Measurements from ENCODE around the gene CELF1. TPM values are rescaled to one million over a fixed set of nuclear protein-coding genes. Genes with fewer than 3 reads are reported as not detected.

Gene CELF1
- polyA plus RNA-seq (209 and 217 TPM in 2 replicates), polyA minus RNA-seq (281 and 303 TPM in 2 replicates)

- Histone ChIP-seq H3K27me3 (ENCODE audit: insufficient read depth, low read depth, low read length) (no peaks in the 10 kb centered on the region), H3F3A (ENCODE audit: insufficient read depth, low read length, poor library complexity, severe bottlenecking) (no peaks in the 10 kb centered on the region), H4K20me1 (ENCODE audit: insufficient read depth) (no peaks in the 10 kb centered on the region), H3K27ac (ENCODE audit: low read length) (peak within 1 kb of the TSS; percentile 91), H3K9me2 (ENCODE audit: insufficient read depth, low read length) (no peaks in the 10 kb centered on the region), H3K4me3 (ENCODE audit: low read length) (peak within 1 kb of the TSS; percentile 94), H3K9ac (ENCODE audit: low read length) (peak within 1 kb of the TSS; percentile 94), H3K9me3 (ENCODE audit: low read length) (no peaks in the 10 kb centered on the region), H2AFZ (ENCODE audit: low read depth, low read length) (peak within 1 kb of the TSS; percentile 92), H3K4me2 (ENCODE audit: low read length) (peak within 1 kb of the TSS; percentile 81), H3K79me2 (replicated peaks; ENCODE audit: insufficient read depth, low read length) (peaks cover 48% of the 10 kb centered on the region), H3K36me3 (ENCODE audit: insufficient read depth, low read length) (no peaks in the 10 kb centered on the region)
- TF ChIP-seq SMC3 (conservative IDR thresholded peaks at IDR 0.05; ENCODE audit: poor library complexity) (peak; percentile 73), RAD21 (conservative IDR thresholded peaks at IDR 0.05) (peak; percentile 74), EZH2 (IDR thresholded peaks at IDR 0.05; ENCODE audit: borderline replicate concordance, insufficient read depth, low read length, poor library complexity, severe bottlenecking) (no peak), TAF1 (IDR thresholded peaks at IDR 0.05; ENCODE audit: low read depth) (peak; percentile 75), MXI1 (conservative IDR thresholded peaks at IDR 0.05; ENCODE audit: poor library complexity, severe bottlenecking) (peak; percentile 80), EP300 (conservative IDR thresholded peaks at IDR 0.05; ENCODE audit: poor library complexity, severe bottlenecking) (peak; percentile 72), POLR2AphosphoS5 (IDR thresholded peaks at IDR 0.05) (peak; percentile 93), CTCF (IDR thresholded peaks at IDR 0.05; ENCODE audit: poor library complexity, severe bottlenecking) (peak; percentile 99)
- TF ChIP-seq, protein P1, sequence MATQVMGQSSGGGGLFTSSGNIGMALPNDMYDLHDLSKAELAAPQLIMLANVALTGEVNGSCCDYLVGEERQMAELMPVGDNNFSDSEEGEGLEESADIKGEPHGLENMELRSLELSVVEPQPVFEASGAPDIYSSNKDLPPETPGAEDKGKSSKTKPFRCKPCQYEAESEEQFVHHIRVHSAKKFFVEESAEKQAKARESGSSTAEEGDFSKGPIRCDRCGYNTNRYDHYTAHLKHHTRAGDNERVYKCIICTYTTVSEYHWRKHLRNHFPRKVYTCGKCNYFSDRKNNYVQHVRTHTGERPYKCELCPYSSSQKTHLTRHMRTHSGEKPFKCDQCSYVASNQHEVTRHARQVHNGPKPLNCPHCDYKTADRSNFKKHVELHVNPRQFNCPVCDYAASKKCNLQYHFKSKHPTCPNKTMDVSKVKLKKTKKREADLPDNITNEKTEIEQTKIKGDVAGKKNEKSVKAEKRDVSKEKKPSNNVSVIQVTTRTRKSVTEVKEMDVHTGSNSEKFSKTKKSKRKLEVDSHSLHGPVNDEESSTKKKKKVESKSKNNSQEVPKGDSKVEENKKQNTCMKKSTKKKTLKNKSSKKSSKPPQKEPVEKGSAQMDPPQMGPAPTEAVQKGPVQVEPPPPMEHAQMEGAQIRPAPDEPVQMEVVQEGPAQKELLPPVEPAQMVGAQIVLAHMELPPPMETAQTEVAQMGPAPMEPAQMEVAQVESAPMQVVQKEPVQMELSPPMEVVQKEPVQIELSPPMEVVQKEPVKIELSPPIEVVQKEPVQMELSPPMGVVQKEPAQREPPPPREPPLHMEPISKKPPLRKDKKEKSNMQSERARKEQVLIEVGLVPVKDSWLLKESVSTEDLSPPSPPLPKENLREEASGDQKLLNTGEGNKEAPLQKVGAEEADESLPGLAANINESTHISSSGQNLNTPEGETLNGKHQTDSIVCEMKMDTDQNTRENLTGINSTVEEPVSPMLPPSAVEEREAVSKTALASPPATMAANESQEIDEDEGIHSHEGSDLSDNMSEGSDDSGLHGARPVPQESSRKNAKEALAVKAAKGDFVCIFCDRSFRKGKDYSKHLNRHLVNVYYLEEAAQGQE (IDR thresholded peaks at IDR 0.05; ENCODE audit: borderline replicate concordance), result no peak
These were observed at the start of gene CELF1 for GRCh38 chr11:47552566-47553405. CELF1 (minus strand) TSS chr11:47553132; CDS start chr11:47499523, 53,609 bp downstream.

- H3K4me2 ChIP-seq (ENCODE audit: low read length), result no peak overlapping the region
- no peaks in the 10 kb centered on the region for H3K9me2 ChIP-seq (ENCODE audit: insufficient read depth, low read length)
- no peak overlapping the region for H3K9ac ChIP-seq (ENCODE audit: low read length)
- H4K20me1 ChIP-seq (ENCODE audit: insufficient read depth), result no peaks in the 10 kb centered on the region
- no peak for TF ChIP-seq CTCF (IDR thresholded peaks at IDR 0.05; ENCODE audit: poor library complexity, severe bottlenecking)
- TF ChIP-seq MXI1 (conservative IDR thresholded peaks at IDR 0.05; ENCODE audit: poor library complexity, severe bottlenecking), result no peak
- TF ChIP-seq RAD21 (conservative IDR thresholded peaks at IDR 0.05), result no peak
- TF ChIP-seq TAF1 (IDR thresholded peaks at IDR 0.05; ENCODE audit: low read depth), result no peak
- no peaks in the 10 kb centered on the region for H3K36me3 ChIP-seq (ENCODE audit: insufficient read depth, low read length)
- no peak overlapping the region for H3K27ac ChIP-seq (ENCODE audit: low read length)
- no peaks in the 10 kb centered on the region for H3K9me3 ChIP-seq (ENCODE audit: low read length)
- H3K27me3 ChIP-seq (ENCODE audit: insufficient read depth, low read depth, low read length), result no peaks in the 10 kb centered on the region
- no peaks in the 10 kb centered on the region for H3K79me2 ChIP-seq (replicated peaks; ENCODE audit: insufficient read depth, low read length)
- no peak overlapping the region for H2AFZ ChIP-seq (ENCODE audit: low read depth, low read length)
- no peak overlapping the region for H3K4me3 ChIP-seq (ENCODE audit: low read length)
- no peaks in the 10 kb centered on the region for H3F3A ChIP-seq (ENCODE audit: insufficient read depth, low read length, poor library complexity, severe bottlenecking)
These were observed 47.0 kb upstream of the CELF1 start for GRCh38 chr11:47599902-47600301.

All from neural cell (in vitro differentiated cells).